Prostate gland (tissue), 2 donors: ENCODE results near the gene RNF151.

Experiments used
- POLR2A ChIP-seq: fragments of 450-650 bp; IDR thresholded peaks from one replicate; pipeline ENCODE4 v1.6.1; 2016; ENCODE audit warnings: antibody characterized with exemption, mild to moderate bottlenecking
- TF ChIP-seq, protein P1 (sequence below), 4 experiments: fragments of 200-600 bp in 2 of 4; fragments of 450-650 bp in 2 of 4; sonication (generic) in 2 of 4; IDR thresholded peaks; 1 replicate in 3 of 4; 2 replicates in 1 of 4; pipeline ENCODE4 v1.5.1; 2016 to 2019; ENCODE audit warnings: antibody characterized with exemption in 4 of 4, mild to moderate bottlenecking in 2 of 4, moderate library complexity in 2 of 4

DNA sequence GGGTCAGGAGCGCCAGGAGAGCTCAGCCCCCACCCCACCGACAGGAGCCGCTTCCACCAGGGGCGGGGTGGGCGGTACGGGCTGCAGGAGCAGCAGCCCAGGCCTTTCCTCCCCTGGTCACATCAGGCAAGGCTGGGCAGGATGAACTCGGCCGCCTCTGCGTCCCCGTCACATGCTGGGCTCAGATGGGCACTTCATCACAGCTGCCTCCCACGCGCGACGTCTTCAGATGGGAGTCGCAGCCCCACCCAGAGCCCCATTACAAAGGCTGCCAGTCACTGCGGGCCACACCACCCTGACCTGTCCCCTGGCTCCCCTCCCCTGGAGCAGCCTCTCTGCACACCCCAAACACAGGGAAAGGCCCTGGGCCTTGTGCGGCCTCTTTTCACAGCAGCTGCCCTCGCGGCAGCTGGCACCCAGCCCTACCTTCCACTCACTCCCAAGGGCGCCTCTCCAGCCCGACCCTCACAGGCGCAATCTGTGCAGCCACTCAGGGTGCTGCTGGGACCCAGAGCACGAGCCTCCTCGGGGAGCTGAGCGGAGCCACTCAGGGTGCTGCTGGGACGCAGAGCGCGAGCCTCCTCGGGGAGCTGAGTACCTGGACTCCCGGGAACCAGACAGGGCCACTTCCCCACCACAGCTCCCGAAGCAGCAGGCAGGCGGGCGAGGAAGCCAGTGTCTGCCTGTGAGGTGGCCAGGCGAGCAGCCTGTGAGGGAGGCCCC lies 38.3 kb downstream of the RNF151 start:
- TF ChIP-seq, protein P1, sequence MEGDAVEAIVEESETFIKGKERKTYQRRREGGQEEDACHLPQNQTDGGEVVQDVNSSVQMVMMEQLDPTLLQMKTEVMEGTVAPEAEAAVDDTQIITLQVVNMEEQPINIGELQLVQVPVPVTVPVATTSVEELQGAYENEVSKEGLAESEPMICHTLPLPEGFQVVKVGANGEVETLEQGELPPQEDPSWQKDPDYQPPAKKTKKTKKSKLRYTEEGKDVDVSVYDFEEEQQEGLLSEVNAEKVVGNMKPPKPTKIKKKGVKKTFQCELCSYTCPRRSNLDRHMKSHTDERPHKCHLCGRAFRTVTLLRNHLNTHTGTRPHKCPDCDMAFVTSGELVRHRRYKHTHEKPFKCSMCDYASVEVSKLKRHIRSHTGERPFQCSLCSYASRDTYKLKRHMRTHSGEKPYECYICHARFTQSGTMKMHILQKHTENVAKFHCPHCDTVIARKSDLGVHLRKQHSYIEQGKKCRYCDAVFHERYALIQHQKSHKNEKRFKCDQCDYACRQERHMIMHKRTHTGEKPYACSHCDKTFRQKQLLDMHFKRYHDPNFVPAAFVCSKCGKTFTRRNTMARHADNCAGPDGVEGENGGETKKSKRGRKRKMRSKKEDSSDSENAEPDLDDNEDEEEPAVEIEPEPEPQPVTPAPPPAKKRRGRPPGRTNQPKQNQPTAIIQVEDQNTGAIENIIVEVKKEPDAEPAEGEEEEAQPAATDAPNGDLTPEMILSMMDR (IDR thresholded peaks at IDR 0.05), result no peak
- no peak for TF ChIP-seq POLR2A
